ENCODE results near the gene EME2.

Gene EME2

DNA sequence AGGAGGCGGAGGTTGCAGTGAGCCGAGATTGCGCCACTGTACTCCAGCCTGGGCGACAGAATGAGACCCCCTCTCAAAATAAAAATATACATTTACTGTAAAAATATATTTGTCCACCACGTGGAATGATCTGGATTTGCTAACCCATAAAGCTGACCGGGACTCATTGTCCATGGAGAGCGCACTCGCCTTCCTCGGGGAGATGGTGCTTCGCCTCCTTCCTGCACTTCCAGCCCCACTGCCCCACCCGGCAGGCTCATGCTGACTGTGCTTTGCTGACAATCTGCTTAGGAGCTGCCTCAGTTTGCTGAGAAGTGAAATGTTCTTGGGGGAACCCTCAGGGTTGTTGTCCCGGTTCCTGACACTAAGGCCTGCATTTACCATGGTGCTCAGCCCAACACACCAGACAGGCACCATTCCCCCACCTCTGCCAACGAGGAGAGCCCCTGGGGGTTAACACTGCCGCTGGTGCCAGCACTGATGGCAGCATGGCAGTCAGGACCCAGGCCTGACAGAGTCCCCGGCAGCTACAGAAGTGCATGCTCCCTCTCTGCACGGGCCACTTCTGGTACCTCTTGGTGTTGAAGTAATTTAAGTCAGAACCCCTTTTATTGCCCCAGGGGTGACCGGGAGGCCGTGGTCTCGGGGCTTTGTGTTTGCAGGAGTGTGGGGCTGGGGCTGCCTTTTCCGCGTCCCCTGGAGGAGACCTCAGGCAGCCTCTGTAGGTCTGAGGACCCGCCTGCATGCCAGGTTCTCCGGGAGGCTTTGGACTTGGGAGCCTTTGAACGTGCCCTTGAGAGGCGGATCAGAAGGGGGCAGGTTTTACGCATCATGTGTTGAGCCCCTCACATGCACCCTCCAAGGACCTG is 12.6 kb downstream of the EME2 start:
- H3K4me3 ChIP-seq (ENCODE audit: low read length) = no peak overlapping the region
- DNase-seq (ENCODE audit: low read depth) = no peak
- TF ChIP-seq, protein P1, sequence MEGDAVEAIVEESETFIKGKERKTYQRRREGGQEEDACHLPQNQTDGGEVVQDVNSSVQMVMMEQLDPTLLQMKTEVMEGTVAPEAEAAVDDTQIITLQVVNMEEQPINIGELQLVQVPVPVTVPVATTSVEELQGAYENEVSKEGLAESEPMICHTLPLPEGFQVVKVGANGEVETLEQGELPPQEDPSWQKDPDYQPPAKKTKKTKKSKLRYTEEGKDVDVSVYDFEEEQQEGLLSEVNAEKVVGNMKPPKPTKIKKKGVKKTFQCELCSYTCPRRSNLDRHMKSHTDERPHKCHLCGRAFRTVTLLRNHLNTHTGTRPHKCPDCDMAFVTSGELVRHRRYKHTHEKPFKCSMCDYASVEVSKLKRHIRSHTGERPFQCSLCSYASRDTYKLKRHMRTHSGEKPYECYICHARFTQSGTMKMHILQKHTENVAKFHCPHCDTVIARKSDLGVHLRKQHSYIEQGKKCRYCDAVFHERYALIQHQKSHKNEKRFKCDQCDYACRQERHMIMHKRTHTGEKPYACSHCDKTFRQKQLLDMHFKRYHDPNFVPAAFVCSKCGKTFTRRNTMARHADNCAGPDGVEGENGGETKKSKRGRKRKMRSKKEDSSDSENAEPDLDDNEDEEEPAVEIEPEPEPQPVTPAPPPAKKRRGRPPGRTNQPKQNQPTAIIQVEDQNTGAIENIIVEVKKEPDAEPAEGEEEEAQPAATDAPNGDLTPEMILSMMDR (IDR thresholded peaks at IDR 0.05; ENCODE audit: insufficient read depth, low read depth, low read length, missing control alignments) = no peak

DNA sequence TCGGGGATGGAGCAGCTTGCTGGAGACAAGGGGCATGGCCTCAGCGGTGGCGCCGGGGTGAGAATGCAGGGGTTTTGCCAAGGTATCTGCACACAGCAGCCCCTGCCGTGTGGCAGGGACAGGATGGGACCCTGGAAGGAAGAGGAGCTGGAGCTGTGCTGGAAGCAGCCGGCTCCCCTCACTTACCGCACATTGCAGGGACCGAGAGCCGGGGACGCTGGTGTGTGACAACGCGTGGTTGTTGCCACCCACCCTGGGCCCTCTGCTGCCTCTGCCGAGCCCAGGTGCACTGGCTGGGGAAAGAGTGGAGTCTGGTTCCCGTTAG is 13.2 kb downstream of the EME2 start:
- TF ChIP-seq, protein P1 (IDR thresholded peaks at IDR 0.05; ENCODE audit: insufficient read depth, low read depth, low read length, missing control alignments) = no peak
- no peak overlapping the region for H3K4me3 ChIP-seq (ENCODE audit: low read length)
- DNase-seq (ENCODE audit: low read depth) = no peak

DNA sequence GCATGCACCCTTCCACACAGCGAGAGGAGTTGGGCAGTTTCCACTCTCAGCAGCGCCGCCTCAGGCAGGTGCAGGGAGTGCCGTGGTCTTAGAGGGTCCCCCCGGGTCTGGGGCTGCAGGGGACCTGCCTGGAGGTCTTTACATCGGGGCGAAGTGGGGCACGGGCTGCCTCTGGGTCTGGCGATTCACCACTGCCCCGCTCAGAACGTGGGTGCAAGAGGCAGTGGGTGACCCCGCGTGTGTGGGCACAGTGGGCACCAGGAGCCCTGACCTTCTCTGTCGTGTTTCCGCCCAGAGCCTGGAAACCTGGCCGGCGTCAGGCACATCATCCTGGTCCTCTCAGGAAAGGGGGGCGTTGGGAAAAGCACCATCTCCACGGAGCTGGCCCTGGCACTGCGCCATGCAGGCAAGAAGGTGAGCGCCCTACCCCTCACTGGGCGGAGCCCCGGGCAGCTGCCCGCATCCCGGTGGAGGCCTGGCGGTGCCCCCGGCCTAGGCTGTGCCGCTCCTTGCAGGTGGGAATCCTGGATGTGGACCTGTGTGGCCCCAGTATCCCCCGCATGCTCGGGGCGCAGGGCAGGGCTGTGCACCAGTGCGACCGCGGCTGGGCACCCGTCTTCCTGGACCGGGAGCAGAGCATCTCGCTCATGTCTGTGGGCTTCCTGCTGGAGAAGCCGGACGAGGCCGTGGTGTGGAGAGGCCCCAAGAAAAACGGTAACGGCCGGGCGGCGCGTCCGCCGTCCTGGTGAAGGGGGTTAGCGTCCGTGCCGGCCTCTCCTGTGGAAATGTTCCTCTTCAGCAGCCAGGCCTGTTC is 13.8 kb downstream of the EME2 start:
- no peak overlapping the region for H3K4me3 ChIP-seq (ENCODE audit: low read length)
- DNase-seq (ENCODE audit: low read depth) = no peak
- TF ChIP-seq, protein P1 (IDR thresholded peaks at IDR 0.05; ENCODE audit: insufficient read depth, low read depth, low read length, missing control alignments) = no peak

DNA sequence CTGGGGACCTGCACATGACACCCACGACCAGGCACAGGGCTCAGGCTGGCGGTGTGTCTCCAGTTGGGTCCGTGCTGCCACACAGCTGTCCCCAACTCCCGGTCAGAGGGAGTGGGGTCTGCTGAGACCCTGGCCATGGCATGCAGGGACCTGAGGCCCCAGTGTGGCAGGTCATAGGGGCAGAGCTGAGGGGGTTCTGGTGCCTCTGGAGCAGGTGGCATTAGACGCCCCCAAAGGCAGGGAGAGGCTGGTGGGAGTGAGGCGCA is 14.4 kb downstream of the EME2 start:
- DNase-seq (ENCODE audit: low read depth) = no peak
- no peak overlapping the region for H3K4me3 ChIP-seq (ENCODE audit: low read length)
- TF ChIP-seq, protein P1 (IDR thresholded peaks at IDR 0.05; ENCODE audit: insufficient read depth, low read depth, low read length, missing control alignments) = no peak

DNA sequence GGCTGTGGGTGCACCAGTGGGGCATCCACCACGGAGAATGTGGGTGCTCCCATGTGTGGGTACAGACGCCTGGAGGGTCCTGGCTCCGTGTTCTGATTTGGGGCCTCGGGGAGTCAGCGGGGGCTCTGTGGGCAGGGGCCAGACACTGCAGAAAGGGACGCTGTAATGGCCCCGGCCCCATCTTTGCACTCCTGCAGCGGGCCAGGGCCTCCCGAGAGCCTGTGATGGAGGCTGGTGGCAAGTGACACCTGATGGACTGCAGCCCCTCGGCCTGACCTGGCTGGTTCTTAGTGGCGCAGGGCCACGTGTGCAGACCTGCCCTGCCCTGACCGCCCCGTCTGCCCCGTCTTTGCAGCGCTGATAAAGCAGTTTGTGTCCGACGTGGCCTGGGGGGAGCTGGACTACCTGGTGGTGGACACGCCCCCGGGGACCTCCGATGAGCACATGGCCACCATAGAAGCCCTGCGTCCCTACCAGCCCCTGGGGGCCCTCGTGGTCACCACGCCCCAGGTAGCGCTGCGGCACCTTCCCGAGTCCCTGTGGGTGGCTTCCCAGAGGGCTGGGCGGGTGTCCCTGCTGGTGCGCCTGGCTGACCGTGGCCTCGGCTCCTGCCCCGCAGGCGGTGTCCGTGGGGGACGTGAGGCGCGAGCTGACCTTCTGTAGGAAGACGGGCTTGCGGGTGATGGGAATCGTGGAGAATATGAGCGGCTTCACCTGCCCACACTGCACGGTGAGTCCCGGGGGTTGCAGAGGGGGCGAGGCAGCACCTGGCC is 14.9 kb downstream of the EME2 start:
- TF ChIP-seq, protein P1 (IDR thresholded peaks at IDR 0.05; ENCODE audit: insufficient read depth, low read depth, low read length, missing control alignments) = no peak
- DNase-seq (ENCODE audit: low read depth) = no peak
- H3K4me3 ChIP-seq (ENCODE audit: low read length) = no peak overlapping the region

DNA sequence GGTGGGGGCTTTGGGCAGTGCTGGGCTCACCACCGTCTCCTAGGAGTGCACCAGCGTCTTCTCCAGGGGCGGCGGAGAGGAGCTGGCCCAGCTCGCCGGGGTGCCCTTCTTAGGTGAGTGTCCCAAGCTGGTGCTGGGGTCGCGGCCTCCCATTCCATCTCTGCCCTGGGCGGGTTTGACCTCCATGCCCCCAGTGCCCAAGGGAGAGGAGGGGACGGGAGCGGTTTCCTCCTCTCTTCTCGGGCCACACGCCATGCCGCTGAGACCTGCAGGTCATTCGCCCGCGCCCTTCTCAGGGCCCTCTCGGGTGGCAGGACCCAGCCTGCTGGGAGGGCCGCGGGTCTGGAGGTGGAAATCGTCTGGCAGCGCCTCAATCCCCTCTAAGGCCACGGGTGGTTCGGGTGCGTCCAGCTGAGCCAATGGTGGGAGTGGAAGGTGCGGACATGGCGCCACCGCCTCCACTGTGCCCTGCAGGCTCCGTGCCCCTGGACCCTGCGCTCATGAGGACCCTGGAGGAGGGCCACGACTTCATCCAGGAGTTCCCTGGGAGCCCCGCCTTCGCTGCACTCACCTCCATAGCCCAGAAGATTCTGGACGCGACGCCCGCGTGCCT is 15.6 kb downstream of the EME2 start:
- TF ChIP-seq, protein P1 (IDR thresholded peaks at IDR 0.05; ENCODE audit: insufficient read depth, low read depth, low read length, missing control alignments) = no peak
- DNase-seq (ENCODE audit: low read depth) = no peak
- no peak overlapping the region for H3K4me3 ChIP-seq (ENCODE audit: low read length)
